HG02852 (cell line): ENCODE data around the gene CDK6.

Experiments
- ATAC-seq: cut with Tn5 transposase; IDR thresholded peaks from one replicate; pipeline ENCODE4 v1.9.1; 2021; ENCODE audit warnings: mild to moderate bottlenecking, moderate library complexity; ENCODE audit not compliant: unreplicated experiment

The CDK6 gene

DNA sequence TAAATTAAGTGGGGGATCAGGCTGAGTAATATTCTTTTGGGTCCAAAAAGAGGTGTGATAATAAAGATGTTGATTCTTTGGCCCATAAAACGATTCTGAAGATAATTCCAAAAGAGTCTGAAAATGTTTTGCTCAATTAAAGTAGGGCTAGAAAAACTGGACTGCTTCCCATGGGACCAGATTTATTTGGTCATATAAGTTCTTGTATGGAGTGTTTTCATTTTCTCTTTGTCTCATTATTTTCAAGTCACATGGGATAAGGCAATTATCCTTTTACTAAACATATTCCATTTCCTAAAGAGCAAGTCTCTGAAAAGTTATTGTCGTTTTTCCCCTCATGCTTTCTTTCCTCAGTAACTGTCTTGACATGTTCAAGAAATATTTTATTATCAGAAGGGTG lies 41.5 kb downstream of the CDK6 start:
- no peak for ATAC-seq

DNA sequence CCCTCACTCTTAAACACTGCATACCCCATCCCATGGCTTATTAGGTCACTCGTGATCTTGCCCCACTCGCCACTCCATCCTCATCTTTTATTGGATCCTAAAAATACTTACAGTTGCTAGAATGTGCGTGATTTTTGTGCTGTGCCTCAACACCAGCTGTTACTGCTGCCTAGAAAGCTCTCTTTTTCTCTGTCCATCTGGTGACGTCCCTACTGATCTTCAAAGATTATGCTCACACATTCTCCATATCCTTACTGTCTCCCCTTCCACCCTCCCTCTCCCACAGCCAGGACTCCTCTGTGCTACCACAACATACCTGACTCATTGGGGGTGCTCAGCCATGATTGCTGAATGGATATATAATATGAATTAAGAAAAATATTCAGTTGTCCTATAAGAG lies 42.0 kb downstream of the CDK6 start:
- ATAC-seq = no peak

DNA sequence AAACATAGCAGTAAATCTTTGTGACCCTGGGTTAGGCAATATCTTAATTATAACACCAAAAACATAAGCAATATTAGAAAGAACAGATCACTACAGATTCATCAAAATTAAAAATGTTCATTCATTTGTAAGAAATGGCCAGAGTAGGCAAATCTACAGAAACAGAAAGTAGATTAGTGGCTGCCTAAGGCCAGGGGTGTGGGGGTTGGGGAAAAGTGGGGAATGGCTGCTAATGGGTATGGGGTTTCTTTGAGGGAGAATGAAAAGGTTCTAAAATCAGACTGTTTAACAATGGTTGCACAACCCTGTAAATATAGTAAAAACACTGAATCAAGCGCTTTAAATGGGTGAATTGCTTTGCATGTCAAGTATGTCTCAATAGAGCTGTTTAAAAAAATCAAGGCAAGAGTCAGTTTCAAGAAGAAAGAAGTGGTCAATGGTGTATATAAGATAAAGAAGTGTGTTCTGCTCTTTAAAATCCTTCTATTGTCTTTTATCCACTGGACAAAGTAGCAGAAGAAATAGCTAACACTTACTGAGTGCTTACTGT lies 42.6 kb downstream of the CDK6 start:
- no peak for ATAC-seq

DNA sequence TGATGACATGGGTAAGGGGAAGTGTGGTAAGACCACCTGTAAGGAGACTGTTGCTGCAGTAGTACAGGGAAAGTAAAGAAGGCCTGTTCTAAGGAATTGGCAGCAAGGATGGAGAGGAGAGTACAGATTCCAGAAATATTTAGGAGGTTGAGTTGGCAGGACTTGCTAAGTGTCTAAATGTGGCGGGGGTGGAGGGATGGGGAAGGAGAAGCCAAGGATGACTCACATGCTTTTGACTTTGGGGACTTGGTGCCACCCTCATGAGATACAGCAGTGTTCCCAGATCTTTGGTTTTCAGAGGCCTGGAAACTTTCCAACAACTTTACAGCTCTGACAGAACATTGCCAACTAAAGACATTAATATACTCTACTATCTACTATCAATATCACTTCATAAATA lies 45.4 kb downstream of the CDK6 start:
- ATAC-seq = no peak

DNA sequence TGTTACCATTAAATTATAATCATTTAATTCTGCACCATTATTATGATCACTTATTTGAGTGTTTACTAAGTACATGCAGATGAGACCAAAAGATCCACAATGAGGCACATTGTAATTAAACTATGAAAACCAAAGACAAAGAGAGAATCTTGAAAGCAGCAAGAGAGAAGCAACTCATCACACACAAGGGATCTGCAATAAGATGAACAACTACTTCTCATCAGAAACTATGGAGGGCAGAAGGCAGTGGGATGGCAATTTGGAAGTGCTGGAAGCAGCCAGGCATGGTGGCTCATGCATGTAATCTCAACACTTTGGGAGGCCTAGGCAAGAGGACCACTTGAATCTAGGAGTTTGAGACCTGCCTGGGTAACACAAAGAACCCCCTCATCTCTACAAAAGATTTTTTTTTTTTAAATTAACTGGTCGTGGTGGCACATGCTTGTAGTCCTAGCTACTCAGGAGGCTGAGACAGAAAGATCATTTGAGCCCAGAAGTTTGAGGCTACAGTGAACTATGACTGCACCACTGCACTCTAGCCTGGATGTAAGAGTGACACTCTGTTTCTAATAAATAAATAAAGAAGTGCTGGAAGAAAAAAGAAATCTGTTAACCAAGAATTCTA lies 47.7 kb downstream of the CDK6 start:
- ATAC-seq = no peak

DNA sequence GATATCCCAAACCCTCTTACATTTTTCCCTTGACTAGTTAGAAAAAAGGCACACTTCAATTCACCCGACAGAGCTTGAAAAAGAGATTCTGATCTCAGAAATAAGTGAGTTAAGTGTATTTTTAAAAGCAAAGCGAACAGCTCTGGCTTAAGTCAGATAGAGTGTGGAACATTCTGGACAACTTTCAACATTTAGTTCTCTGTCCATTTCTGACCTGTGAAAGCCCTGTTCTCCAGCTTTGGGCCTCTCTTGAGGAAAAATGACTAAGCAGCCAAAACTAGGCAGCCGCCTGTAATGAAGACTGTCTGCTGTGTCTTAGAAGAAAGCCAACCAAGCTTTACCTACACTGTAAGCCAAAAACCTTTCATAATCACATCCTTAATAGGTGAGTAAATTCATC lies 50.5 kb downstream of the CDK6 start:
- no peak for ATAC-seq

DNA sequence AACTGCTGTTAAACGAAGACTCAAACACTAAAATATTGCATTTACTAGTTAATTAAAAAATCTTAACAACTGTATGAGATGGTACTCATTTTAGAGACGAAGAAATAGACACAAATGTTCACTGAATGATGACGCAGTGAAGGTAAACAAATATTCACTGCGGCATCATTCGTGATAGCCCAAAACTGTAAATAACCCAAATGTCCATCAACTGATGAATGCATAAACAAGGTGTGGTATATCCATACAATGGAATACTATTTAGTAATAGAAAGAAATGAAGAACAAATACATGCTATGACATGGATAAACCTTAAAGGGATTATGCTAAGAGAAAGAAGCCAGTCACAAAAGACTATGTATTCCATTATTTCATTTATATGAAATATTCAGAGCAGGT lies 51.4 kb downstream of the CDK6 start:
- ATAC-seq = no peak

DNA sequence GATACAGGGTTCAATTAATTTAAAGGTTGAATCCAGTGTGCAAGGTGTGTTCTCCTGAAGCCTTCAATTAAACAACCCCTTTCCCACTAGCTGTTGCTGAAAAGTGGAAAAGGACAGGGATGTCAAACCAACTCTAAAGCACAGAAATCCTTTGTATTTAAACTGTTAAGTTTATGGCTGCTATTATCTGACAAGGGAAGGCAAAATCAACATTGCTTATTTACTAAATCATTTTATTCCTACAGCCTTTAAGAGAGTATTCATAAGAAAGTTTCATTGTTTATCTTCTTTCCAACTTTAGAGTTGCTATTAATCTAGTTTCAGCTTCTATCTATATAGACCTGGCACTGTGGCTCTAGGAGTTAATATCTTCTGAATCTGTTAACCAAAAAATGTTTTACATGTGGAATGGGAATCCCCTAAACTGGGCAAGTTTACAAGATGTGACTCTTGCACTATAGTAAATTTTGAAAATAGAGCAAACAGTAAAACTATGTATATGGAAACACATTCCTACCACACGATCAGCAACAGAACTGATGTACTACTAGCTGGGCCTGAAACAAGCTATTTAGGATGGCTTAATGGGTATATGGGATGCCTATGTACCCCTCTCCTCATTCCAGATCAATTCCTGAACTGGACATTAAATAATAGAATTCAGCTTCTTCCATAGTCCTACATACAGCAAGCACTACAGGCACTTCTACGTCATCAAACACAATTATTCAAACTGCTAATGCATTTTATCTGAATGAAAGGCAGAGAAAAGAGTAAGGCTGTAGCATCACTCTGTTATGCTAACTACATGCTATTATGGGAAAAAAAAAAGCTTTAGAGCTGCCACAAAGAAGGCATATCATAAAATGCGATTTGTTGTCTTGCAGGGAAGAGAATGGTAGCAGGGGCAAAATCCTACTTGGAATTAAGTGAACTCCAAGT lies 52.8 kb downstream of the CDK6 start:
- no peak for ATAC-seq

DNA sequence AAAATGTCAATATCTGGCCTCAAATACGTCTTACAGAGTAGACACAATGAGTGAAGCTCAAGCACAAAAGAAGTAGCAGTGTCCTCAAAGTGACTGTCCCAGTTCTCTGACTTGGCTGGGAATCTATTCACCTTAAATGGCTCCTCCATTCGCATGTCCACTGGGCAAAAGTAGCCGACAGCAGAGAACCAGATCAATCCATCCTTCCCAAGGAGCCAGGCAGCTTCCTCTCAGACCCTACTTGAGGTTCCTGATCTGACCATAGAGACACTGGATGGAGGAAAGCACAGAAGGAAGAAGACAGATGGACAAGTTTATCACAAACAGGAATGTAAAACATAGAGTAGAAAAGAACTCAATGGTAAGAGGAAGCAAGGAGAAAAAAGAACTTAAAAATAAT lies 53.5 kb downstream of the CDK6 start:
- ATAC-seq = no peak

DNA sequence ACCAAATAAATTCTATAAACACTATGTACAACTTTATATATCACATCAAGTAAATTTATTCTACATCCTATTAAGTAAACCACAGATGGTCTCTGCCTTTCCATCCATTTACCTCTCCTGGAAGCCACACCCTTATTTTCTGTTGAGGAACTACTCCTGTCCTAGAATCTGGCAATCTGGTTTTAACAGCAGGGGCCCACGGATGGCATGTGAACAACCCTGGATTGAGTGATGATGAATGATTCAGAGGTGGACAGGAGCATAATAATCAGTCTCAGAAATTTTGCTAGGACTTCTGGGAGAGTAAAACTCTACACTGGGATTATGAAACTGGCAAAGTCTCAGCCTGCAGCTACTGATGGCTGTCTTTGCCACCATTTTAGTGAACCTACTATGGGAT lies 54.1 kb downstream of the CDK6 start:
- ATAC-seq = no peak

DNA sequence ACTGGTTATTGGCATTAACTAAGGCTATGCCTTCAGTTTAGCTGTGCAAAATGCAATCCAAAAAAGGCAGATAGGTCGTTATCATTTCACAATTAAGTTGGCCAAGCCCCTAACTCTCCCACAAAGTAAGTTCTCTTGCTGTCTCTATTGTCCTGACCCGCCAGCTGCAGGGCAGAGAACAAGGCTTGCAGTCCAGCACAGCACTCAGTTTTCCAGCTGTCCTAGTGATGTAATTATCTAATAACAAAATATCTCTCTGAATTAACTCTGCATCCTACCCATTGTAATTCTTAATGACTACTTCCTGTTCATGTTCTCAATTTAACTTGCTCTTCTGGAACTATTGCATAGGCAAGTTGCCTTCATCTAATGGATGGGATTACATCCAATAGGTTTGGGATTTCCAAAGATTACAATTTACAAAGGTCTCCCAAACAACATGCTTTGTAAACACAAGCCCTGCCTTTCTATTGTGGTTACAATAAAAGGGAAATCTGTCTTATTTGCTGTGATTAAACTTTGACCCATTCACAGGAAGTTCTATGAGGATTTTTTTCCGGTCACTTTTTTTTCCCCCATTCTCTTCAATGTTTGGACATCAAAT lies 55.2 kb downstream of the CDK6 start:
- no peak for ATAC-seq

DNA sequence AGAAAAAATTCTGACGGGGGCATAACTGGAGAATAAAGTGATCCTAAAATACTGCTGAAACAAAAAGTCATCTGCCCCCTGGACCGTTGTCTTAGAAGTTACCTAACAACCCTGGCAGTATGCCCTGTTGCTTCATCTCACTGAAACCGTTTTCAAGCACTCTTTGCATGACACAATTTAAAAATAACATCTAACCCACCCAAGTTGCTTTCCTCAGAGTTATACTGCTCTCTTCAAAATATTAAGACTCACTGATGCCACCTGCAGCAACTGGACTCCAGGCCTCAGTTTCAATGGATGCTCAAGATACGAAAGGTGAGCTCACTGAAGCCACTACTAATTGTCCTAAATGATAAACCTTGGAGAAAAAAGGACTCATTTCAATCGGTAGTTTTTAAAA lies 57.4 kb downstream of the CDK6 start:
- ATAC-seq = peak; percentile 76

DNA sequence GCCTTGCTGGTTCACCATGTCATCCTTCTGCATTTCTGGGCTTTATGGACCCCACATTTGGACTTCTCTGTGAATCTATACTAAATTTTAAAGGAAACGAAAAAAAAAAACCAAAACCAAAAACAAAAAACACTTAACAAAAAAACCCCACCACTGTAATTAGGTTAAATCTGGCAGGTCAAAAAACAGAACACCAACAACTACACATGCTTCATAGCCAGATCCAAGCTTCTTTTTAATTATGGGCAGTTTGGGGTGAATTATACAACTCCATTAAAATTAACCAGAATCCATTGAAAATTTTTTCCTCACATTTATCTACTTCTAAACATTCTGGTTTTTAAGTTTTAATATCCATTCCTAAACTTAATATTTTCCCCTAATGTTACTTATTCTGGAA lies 58.4 kb downstream of the CDK6 start:
- no peak for ATAC-seq

DNA sequence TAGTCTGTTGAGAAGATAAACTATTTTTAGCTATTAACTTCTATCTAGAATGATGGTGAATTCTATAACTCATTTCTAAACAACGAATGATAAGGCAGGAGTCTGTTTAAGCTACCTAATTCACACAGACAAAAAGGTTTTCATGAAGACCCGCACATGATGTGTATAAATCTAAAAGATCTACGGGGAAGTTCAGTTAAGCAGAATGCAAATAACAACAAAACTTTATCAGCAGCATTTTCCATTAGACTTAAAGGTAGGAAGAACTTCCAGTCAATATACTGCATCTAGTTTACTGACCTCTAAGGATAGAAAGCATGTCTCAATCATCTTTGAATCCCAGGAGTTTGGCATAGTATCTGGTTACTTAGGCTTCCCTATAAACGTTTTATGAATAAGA lies 62.6 kb downstream of the CDK6 start:
- ATAC-seq = no peak

DNA sequence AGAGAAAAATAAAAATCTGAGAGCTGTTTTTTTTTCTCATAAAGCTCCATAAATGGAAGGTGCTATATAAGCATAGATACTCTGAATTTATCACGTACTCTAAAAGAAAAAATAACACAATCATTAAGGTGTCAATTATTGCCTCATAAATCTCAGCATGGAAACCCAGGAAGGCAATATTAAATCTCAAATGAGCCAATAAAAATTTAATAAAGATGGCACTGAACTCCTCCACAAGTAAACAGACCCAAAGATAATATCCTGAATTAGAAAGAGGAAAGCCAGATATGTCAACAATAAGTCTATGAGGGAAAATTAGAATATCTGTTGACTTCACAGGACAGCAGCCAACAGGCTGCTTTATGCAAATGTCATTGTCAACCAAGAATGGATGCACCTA lies 66.5 kb downstream of the CDK6 start:
- ATAC-seq = no peak

DNA sequence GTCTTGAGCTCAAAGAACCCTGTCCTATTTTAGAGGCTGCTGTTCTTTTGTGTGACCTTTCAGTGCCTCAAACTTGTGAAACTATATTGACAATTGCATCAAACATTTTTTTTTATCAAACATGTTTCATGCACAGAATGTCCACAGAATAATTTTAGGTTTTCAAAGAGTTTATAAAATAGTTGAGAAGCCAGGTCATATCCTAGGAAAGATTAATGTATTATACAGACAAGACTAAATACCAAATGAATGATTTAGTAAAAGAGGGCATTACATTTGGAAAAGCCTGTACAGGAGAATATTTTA lies 67.0 kb downstream of the CDK6 start:
- no peak for ATAC-seq

DNA sequence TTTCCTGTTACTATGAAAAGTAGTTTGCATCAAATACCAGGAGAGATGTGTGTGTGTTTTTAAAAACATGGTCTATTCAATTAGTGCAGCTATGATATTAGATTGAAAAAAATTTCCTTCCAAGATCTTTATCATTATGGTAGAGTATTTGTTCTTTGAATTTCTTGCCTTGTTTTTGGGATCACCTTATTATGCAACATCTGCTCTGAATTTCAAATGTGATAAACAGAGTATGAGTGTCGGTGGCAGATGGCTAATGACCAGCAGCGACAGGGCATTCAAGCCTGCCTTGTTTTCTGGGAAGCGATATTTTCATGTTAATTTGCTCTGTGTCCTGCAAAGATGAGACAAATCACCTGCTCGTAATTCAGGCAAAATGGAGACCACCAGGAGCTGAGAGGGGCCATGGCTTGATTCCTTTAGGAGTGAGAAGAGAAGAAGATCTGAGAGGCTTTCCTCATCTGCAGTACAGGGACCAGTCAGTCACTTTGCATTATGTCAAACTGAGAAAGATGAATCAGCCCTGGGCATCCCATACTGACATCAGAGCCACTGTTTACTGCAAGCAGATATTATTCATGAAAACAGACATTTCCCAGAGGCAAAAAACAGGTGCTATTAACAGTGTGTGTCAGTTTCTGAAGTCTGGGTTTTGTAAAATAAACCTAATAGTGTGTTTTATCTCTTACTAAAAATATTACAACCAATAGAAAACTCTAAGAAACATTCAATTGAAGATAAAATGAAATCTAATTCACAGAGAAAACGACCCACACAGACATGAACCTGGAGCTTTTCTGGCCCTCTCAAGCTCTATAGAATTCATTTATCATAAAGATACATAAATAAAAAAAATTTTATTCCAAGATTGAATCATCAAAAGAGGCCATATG lies 67.6 kb downstream of the CDK6 start:
- peak; percentile 96 for ATAC-seq

DNA sequence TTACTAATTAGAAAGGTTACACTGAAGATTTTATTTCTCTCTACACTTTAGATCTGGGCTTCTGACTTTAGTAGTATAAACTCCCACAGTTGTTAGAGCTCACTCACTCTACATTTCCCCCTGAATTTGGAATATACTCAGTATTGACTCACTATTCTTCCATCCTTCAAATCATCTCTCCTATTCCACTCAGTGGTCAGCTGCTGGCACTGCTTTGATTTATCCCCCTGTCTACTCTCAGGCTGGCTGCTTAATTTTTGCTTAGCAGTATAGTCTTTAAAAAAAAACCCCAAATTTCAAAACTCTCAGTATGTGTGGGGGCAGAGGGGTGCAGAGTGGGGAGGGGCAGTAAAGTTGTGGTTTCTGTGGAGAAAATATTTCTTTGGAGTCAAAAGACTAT lies 68.9 kb downstream of the CDK6 start:
- no peak for ATAC-seq

DNA sequence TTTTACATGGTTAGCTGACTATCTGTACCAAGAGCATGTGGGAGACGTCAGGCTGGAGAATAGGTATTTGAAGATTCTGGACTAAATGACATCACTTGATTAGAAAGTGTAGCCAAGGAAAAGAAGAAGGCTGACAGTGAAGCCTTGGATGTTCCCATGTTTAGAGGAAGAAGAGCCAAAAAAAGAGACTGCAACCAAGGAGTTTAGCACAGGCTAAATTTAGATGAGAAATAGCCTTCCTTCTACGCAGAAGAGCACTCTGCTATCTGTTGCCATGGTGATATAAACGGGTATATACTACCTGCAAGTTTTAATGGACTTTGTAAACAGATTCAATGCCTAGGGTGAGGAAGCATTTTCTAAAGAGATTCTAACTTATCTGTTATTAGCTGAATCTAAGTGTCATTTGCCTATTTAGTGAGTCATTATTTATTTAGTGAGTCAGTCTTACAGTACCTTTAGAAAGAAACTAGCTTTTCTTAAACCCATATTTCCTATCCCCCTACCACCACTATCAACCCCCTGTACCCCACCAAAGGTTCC lies 69.8 kb downstream of the CDK6 start:
- no peak for ATAC-seq

DNA sequence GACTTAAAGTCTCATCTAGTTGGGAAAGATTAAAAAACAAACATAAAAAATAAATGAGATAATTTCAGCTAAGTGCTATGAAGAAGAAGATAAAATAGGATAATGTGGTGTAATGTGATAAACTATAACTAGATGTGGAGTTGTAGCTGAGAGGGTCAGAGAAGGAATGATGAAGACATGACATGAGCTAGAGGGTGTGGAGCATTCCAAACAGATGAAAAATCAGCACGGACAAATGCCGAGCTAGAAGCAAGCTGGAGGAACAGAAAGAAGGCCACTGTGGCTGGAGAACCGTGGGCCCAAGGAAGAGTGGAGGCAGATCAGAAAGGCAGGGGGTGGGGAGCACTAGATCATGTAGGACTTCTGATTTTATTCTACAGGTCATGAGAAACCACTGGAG lies 70.6 kb downstream of the CDK6 start:
- ATAC-seq = no peak
